ENCODE results near the gene PREX1.

PREX1 gene

DNA sequence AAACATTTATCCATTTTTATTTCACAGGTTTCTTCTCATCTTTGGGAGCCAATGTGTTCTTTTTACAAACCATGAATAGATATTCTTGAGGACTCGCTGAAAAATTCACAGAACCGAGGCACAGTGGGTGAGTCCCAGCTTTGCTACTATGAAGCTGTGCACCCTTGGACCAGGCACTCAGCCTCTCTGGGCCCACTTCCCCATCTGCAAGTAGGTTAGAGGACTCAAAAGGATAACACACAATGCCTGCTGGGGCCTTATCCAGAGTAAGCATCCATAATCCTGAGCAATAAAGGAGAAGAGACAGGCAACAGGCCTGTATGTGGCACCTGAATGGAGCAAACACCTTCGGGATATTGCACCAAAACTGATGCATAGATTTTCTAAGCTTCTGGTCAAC is 153.3 kb downstream of the PREX1 start:
- no peak for DNase-seq

DNA sequence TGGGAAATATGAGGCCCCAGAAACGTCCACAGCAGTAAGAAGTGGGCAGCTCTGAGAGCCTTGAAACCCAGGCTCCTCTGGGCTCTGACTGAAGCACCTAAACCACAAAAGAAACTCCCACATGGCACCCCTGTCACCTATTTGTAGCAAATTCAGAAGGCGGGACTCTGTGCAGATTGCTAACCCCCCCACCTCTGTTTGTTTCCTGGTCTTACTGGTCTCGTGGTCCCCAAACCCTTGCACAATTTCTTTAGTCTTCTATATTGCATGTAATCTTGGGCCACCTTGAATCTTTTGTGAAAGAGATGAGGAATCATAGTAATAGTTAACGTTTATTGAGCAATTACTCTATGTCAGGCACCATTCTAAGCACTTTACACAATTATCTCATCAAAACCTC is 154.3 kb downstream of the PREX1 start:
- DNase-seq: no peak

GRCh38 chr20:48672324-48672723 is 155.5 kb downstream of the PREX1 start:
- no peak for DNase-seq

- DNase-seq: no peak
These were observed 156.7 kb downstream of the PREX1 start for GRCh38 chr20:48671141-48671540.

- no peak for DNase-seq
These were observed 157.7 kb downstream of the PREX1 start for GRCh38 chr20:48669946-48670605.

- no peak for DNase-seq
These were observed 159.3 kb downstream of the PREX1 start for GRCh38 chr20:48668451-48668946.

GRCh38 chr20:48667889-48668413 is 159.8 kb downstream of the PREX1 start:
- no peak for DNase-seq

DNA sequence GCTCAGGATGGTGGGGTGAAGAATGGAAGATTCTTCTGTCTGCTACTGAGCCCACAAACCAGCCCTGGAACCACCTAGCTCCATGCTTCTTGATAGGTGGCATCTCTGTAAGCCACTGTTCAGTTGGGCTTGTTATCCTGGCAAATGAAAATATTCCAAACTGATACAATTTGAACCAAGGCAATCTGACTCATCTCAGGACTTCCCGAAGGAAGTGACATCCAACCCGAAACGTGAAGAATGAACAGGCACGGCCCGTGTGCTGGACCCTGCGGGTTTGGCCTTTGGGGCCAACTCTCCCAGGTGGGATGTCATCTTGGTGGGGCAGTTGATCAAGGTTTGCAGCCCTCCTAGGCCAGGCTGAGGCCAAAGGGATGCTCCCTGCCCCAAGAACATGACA is 160.3 kb downstream of the PREX1 start:
- DNase-seq: no peak

GRCh38 chr20:48665785-48666184 is 162.0 kb downstream of the PREX1 start:
- DNase-seq: no peak

DNA sequence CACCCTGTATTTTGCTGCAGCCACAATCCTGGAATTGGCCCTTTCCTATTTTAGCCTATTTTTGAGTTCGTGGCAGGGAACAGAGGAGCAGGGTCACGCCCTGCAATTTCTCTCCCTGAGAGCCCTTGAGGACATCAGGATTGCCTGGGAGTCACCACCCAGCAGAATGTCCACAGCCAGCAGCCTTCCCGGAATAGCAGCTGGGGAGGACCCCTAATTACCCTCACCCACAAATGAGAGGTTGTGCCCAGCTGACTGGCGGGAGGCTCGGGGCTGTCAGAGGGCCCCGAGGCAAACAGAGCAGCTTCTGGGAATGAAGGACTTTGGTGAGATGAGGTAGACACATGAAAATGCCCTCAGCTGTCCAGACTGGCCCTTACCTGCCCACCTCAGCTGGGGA is 165.1 kb downstream of the PREX1 start:
- DNase-seq: no peak

- DNase-seq: no peak
These were observed 166.0 kb downstream of the PREX1 start for GRCh38 chr20:48661575-48662455.

GRCh38 chr20:48660788-48661187 is 167.0 kb downstream of the PREX1 start:
- no peak for DNase-seq

DNA sequence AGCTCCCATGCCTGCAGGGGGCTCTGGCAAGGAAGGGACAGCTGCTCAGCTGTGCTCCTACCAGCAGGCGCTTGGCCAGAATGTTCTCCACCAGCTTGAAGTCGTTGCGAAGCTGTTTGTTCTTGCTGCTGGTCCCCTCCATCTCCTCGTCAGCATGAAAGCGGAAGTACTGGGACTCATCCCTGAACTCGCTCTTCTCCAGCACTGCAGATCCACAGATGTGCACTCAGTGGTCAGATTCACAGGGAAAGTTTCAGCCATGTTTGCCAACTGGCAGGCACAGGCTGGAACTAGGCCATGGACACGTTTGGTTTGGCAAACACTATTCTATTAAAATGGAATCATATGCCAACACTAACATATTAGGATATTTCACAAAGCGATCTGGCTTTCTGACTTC is 167.9 kb downstream of the PREX1 start:
- no peak for DNase-seq

DNA sequence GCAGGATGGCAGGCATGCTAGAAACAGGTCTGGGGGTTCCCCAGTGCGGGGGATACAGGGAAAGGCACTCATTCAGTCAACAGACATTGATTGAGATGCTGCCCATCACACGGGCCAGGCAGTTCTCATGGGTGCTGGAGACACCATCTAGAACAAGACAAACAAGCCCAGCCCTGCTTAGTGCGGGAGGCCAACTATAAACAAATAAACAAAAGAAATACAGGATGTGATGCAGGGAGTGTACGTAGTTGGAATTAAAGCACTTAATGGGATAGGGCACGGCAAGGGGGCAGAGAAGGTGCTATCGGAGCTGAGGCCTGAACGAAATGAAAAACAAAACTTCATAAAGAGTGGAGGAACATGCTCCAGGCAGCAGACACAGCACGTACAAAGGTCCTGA is 169.3 kb downstream of the PREX1 start:
- DNase-seq: no peak

DNA sequence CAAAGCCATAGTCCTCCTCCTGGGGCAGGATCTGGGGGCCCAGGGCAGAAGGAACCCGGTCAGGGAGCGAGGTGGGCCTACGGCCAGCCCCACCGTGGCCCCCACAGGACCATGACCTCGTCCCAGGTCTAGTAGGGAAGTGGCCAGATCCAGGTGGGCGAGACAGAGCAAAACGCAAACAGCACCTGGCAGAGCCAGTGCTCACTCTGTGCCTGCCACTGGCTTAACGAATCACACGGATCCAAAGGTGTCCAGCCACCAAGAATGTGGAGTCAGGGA is 169.7 kb downstream of the PREX1 start:
- no peak for DNase-seq

DNA sequence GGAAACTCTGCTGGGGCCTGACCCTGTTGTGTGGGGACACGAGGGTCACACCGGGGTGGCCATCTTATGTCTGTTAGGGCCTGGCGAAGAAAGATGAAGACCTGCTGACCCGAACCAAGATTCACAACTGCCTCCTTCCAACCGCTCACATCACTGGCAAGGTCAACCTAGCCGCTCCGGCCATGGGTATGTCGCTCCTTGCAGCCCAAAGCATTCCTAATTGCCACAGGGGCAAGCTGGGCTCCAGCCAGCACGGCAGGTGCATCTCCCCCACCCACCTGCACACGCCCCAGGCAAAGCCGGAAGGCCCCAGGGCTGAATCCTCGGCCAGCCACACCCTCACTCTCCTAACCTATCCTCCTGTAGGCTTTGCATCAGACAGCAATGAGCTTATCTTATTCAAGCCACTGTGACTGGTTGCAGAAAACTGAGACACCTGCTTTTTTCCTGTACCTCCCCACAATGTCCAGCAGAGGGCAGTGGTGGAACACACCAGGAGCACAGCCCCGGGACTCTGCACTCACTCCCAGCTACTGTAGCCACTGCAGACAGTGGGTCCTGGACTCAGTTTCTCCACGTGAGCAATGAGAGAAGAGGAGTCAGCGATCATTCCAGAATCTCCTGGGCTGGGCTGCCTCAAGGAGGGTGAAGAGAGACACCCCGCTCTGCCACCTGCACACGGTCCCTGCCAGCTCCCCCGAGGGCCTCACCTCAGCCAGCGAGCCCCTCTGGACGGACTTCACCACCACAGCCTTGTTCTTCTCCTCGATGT is 170.2 kb downstream of the PREX1 start:
- peak; percentile 13 for DNase-seq

GRCh38 chr20:48656661-48657211 is 171.1 kb downstream of the PREX1 start:
- no peak for DNase-seq

GRCh38 chr20:48656137-48656536 is 171.7 kb downstream of the PREX1 start:
- DNase-seq: no peak

- no peak for DNase-seq
These were observed 174.1 kb downstream of the PREX1 start for GRCh38 chr20:48653706-48654051.

DNA sequence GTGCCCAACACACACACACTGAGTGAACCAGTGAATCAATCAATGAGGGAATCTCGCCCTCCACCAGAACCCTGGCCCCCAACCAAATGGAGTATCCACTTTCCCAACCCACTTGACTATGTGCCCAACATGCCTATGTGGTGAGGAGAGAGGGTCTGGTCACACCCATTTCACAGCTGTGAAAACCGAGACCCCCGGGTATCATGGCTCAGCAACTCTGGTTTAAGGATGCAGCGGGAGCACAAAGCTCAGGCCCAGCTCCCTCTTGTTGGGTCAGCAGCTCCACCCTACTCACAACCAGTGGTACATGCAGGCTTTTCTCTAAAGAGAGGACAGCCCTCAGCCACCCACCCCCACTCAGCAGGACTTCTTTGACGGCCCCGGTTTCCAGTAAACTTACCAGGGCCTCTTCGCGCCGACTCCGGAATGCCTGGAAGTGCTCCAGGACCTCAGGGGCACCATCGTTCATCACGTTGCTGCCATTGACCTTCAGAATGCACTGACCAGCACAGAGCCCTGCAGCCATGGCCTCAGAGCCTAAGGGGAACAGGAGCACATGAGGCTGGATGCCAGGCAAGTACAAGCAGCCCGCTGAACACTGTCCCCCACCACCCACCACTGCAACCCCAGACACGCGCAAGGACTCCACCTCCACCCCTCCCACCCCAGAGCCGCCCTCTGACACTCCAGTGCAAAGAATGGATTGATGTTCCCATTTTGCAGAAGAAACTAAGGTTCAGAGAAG is 174.7 kb downstream of the PREX1 start:
- no peak for DNase-seq

GRCh38 chr20:48651960-48652359 is 175.8 kb downstream of the PREX1 start:
- DNase-seq: no peak

GRCh38 chr20:48651271-48651670 is 176.5 kb downstream of the PREX1 start:
- no peak for DNase-seq

- DNase-seq: no peak
These were observed 177.9 kb downstream of the PREX1 start for GRCh38 chr20:48649868-48650267.

Measured in NCI-H187 treated with DMSO at 0.1 percent for 48 hours (cell line).